Measurements from ENCODE around the gene ATP6V0D1.
"Not testable (repeated sequence)": the region's sequence is repeated elsewhere in the genome, so short reads cannot be mapped to it uniquely, and the experiment has no call there.

ATP6V0D1 gene

DNA sequence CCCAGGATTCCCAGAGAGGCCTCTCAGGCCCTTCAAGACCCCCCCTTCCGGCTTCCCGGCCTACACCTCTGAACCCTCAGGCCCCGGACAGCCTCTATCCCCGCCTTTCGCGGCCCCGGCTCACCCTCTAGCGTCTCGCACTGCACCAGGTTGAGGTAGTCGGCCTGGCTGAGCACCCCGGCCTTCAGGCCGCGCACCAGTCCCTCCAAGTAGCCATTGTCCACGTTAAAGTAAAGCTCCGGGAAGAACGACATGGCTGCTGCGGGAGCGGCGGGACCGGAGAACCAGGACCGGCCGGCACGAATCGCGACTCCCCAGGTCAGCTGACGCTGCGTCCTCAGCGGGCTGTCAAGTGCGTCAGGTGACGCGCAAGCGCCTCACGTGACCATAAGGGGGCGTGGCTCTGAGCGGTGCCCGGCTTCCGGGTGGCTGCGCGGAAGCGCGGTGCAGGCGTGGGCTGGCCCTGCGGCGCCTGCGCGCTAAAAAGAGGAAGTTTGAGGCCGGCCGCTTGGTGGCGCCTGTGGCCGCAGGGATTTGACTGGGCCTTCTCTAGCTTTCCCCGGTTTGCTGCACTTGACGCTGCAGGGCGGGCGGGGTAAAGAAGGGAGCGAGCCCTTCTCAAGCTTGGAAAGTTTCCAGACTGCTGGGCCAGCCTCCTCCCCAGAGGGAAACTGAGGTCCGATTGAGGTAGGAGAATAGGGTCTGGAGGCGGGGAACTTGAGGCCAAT, at the start of gene ATP6V0D1:
Gene ATP6V0D1, minus strand, starts transcription at position 325 of the 728 bp plus-strand sequence. Its CDS starts 71 bp downstream, at position 254.
- peak; percentile 100 for DNase-seq

- peak; percentile 84 to 92 (median 85) for DNase-seq
These were observed 49.3 kb upstream of the ATP6V0D1 start for GRCh38 chr16:67530013-67530939.

DNA sequence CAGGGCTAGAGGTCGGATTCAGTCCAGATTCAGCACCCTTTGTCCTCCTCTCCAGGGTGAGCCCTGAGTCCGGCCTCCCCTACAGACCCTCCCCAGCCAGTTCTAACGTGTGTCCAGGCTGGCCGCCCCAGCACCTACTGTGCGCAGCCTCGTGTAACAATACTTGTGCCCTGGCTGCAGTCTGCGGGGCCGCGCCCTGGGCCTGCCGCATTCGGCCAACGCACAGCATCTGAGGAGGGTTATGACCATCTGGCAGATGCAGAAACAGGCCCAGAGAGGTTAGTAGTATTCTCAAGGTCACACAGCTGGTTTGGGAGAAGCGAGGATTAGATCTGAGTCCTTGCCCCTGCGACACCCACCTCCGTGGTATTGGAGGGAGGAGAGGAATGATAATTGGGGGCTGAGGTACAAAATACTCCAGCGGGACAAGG, 48.6 kb upstream of the ATP6V0D1 start:
- DNase-seq = peak in 1 of 3 donors; percentile 34

DNA sequence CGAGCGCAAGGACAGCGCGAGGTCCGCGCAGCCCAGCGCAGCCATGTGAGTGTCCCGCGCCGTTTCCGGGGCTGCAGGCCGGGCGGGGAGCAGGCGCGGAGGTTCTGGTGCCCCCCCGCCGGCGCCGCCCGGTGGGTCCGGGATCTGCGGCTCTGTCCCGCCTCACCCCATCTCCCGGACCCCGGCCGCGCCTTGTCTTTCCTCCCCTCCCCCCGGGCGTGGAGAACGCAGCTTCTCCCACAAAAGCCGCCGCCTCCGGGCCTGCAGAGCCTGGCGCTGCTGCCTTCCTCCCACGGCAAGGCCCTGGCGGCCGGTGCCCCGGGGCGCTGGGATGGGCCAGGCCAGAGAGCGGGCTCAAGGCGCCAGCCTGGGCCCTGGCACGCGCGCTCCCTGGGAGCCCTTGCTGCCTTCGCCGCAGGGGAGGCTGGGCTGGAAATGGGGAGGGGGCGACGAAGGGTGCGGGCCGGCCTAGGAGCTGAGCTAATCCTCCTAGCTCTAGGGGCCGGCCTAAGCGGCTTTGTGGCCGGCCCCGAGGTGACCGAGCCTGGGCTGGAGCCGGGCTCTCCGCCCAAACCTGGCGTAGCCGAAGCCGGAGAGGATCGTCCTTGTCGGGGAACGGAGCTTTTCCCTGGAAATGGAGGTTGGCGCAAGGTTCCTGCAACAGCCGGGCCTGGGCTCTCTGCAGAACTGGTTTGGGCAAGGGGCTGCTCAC, 48.1 kb upstream of the ATP6V0D1 start:
- DNase-seq = peak; percentile 41 to 78 (median 59)

DNA sequence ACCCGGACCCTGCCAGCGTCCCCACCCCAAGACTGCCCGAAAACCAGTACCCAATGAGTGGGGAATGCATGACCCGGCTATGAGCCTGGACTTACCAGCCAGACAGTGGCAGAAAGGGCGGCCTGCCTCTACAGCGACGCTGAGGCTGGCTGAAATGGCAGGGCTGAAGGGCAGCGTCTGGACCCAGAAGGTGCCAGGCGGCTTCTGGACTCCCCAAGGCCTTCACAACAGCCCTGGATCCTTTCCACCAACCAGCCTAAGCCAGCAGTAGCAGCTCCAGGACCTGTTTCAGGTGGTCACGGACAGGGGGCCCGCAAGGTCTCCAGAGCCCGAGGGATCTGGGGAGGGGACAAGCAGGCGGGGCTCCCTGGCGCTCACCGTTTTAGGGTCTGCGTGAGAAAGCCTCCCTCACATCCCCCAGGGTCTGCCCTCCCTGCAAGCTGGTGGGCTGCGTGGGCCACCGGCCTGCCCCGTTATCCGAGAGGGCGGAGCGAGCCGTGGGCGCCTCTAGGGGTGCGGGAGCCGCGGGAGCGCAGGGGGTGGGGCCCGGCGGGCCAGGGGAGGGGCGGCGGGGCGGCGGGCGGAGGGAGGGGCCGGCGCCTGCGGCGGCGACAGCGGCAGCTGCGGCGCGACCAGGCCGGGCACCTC, 47.4 kb upstream of the ATP6V0D1 start, which contains the start of gene RIPOR1:
Gene RIPOR1, plus strand, starts transcription at position 608 of the 648 bp plus-strand sequence. CDS start 9,618 bp downstream, outside the sequence.
- DNase-seq = peak; percentile 54 to 83 (median 62)

DNA sequence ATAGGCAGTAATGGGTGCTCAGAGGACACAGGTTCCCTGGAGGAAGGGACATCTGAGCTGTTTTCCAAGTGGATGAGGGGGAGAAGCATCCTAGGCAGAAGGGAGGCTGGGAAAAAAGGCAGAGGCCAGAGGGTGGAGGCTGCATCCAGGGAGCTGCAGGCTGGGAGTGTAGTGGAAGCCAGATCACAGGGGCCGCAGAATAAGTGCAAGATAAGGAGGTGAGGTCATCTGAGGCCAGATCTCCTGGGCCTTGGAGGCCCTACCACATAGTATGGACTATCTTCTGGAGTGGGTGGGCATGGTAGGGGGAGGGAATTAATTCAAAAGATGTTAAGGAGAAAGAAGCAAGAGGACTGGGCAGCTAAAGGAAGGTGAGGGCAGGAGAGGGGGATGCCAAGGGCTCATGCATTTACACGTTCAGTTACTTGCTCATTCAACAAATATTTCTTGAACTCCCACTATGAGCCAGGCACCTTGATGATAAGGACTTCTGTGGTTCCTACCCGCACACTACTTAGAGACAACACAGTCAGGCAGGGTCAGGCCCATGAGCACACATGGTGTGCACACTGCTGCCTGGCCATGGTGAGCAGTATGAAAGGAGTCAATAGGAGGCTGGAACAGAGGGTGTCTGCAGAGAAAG, 45.3 kb upstream of the ATP6V0D1 start:
- DNase-seq = no peak

DNA sequence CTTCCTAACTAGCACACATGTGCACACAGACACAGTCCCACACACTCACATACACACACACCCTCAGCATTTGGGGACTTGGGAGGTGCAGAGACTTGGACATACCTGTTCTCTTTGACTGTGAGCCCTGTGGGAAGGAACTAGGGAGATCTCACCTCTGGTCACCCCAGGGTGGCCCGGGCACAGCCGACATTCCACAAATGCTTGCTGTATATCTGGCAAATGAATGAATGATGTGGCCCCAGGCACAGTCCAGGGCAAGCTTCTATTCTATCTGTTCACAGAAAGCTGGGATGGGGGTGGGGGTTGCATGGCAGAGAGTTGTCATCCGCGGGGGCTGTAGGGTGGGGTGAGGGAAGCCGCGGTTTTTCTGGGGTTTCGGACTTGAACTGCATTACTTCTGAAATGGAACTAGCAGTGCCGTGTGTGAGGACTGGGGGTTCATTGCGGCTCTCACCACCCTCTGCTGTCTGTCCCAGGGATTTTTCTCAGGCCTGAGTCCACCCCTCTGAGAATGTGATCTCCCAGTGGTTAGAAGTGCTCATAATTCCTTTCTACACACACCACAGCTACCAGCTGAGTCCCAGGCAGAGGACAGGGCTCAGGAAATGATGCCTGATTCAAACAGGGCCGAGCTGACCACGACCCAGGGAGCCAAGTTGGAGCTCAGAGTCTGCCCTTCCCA, 44.4 kb upstream of the ATP6V0D1 start:
- peak in 2 of 3 donors; percentile 16 to 36 for DNase-seq

DNA sequence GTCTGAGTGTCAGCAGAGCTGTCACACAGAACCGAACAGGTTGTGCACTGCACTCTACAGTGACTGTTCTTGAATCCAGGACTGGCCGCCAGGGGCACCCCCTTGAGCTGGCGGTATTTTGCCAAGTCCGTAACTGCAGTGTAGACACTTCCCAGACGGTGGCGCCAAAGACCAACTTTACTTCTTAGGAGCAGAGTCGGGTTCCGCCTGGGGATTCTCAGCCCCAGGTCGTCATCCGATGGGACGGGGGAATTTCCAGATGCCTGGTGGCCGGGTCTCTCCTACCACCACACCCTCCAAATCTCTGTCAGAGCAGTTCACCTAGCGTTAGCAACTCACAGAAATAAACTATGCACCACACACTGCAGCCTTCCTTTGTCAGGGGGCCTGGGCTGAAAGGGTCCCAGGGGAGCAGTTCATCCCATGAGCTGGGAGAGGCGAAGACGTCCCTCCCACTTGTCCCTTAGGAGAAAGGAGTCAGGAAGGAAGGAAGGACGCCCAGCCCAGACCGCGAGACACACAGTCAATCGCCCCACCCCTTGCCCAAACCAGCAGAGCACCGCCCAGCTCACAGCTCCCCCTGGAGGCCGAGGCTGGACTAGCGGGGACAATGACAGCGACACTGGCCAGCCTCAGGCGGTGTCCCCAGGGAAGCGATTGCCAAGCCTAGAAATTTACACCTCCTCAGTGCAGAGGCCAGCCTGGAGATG, 40.3 kb upstream of the ATP6V0D1 start:
- peak; percentile 98 to 100 (median 100) for DNase-seq

DNA sequence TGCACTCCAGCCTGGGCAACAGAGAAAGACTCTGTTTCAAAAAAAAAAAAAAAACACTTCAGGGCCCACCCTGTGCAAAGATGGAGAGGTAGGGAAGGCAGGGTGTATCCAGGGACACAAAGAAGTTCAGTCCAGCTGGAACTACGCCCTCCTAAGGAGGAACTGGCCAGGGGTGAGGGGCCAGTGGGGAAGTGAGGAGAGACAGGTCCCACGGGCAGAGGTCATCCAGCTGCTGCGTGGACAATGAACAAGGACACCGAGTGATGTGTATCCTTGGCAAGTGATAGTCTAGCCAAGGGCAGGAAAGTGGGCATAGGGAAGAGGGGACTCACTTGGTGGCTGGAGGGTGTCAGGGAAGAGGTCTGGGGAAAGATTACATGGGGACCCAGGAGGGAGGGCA, 38.3 kb upstream of the ATP6V0D1 start:
- peak in 1 of 3 donors; percentile 31 for DNase-seq

DNA sequence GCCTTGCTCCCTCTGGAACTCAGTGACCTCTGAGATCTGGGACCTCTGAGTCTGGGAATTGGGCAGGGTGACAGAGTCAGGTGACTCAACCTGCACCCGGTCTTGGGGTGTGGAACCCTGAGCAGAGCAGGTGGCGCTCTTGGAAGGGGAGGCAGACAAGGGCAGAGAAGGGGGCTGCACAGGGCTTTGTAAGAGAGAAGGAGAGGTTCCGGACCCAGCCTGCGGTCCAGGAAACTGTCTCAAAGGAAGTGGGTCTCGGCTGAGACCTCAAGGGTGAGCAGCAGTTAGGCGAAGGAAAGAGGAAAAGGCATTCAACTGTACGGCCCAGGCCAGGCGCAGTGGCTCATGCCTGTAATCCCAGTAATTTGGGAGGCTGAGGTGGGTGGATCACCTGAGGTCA, 37.7 kb upstream of the ATP6V0D1 start:
- no peak for DNase-seq

GRCh38 chr16:67517661-67518423, 36.9 kb upstream of the ATP6V0D1 start:
- no peak for DNase-seq

GRCh38 chr16:67517155-67517445, 36.1 kb upstream of the ATP6V0D1 start:
- peak in 1 of 3 donors; percentile 36 for DNase-seq

- DNase-seq = peak; percentile 24 to 70 (median 44)
These were observed 35.6 kb upstream of the ATP6V0D1 start for GRCh38 chr16:67516296-67517154.

GRCh38 chr16:67514382-67514828, 33.4 kb upstream of the ATP6V0D1 start:
- DNase-seq = peak; percentile 96 to 98 (median 98)

DNA sequence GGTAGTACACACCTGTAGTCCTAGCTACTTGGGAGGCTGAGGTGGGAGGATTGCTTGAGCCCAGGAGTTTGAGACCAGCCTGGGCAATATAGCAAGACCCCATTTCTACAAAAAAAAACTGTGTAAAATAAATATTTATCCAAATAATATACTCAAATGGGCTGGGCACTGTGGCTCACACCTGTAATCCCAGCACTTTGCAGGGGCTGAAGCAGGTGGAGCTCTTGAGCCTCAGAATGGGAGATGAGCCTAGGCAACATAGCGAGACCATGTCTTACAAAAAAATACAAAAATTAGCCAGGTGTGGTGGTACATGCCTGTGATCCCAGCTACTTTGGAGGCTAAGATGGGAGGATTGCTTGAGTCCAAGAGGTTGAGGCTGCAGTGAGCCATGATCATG, 32.9 kb upstream of the ATP6V0D1 start:
- DNase-seq = not testable (repeated sequence)

- no peak for DNase-seq
These were observed 28.1 kb upstream of the ATP6V0D1 start for GRCh38 chr16:67509016-67509415.

GRCh38 chr16:67506468-67506867, 25.5 kb upstream of the ATP6V0D1 start:
- DNase-seq = no peak

All from suppressor macrophage treated with lipopolysaccharide for 1 hour (primary cell).